C1 segment of cervical spinal cord (tissue), 14 donors: ENCODE data around the gene THADA.

ENCODE experiments used
- DNase-seq, 14 donors: peaks; one replicate each; lab custom pipeline; 2025; lab: John Stamatoyannopoulos, UW

THADA gene

DNA sequence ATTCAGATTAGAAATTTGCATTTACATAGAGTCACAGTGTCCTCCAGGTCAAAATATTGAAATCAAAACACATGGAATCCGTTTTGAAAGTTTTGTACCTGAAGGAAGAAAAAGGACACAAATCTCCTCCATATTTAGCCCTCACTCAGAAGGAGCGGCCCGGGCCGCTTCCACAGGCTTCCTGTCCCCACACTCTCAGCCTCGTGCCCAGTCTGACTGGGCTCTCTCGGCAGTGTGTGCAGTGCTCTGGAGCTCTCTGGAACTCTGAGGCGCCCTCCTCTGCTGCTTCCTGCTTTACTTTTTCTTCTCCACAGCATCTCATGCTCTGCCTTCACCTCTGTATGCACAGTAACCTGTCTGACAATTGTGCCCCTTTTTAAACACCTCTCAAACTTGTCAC lies 347.2 kb downstream of the THADA start:
- DNase-seq: no peak

- DNase-seq: no peak
Observed at GRCh38 chr2:43246641-43247040, 349.2 kb downstream of the THADA start.

GRCh38 chr2:43241558-43241957 lies 354.3 kb downstream of the THADA start:
- no peak for DNase-seq

GRCh38 chr2:43240766-43241150 lies 355.1 kb downstream of the THADA start:
- no peak for DNase-seq

DNA sequence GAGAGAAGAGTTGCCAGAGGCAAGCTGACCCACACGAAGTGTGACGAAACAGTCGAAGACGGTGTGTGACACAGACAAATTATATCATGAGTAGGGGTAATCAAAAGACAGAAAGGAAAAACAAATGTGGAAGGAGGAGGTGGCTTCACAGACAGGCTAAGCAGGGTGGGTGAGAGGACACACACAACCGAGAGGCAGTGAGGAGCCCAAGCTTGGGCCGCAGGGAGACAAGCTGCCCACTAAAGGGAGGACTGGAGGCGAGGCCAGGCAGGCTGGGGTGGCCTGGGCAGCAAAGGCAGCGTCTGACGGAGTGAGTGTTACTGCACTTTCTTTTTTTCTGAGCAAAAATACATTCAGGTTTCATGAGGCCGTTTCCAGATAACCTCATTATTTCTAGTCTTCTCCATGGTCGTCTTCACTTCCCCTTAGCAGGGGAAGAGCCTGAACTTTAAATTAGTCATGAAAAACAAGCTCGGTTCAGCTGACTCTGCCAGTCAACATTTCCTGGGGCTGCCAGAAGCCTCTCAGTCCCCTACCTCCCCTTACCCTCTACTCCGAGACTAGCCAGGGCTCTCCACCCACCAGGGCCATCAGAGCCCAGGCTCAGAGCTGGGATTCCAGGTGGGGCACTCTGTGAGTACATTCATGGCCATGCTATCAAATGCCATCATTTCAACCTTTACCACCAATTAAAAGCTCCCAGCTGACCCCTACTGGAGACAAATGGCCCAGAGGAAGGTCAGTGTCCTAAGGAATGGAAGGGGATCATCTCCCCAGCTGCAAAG lies 355.7 kb downstream of the THADA start:
- peak in 2 of 14 donors; percentile 23 to 27 for DNase-seq

DNA sequence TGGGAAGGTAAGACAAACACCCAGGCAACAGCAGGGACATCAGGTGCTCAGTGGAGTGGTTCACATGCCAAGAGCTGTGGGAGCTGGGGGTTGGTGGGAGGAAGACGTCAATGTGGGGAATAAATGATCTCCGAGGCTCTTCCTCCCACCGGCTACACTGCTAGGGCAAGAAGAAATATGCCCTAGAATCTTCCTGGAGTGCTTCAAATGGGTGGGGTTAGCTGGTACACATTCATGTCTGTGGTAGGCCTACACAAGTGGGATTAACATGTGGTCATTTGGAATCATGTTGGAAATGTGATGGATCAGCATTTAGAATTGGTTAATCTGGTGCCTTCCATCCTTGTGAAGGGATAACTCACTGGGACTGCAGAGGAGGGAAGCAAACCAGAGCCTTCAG lies 357.0 kb downstream of the THADA start:
- no peak for DNase-seq

DNA sequence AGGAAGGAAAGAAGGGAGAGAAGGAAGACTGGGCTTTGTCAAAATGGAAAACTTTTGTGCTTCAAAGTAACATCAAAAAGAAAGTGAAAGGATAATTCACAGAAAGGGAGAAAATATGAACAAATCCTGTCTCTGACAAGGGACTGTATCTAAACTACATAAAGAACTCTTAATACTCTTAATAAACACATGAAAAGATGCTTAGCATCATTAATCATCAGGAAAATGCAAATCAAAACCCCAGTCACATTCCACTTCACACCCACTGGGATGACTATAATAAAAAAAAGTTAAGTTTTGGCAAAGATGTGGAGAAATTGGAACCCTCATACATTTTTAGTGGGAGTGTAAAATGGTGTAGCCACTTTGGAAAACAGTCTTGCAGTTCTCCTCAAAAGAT lies 357.7 kb downstream of the THADA start:
- no peak for DNase-seq

DNA sequence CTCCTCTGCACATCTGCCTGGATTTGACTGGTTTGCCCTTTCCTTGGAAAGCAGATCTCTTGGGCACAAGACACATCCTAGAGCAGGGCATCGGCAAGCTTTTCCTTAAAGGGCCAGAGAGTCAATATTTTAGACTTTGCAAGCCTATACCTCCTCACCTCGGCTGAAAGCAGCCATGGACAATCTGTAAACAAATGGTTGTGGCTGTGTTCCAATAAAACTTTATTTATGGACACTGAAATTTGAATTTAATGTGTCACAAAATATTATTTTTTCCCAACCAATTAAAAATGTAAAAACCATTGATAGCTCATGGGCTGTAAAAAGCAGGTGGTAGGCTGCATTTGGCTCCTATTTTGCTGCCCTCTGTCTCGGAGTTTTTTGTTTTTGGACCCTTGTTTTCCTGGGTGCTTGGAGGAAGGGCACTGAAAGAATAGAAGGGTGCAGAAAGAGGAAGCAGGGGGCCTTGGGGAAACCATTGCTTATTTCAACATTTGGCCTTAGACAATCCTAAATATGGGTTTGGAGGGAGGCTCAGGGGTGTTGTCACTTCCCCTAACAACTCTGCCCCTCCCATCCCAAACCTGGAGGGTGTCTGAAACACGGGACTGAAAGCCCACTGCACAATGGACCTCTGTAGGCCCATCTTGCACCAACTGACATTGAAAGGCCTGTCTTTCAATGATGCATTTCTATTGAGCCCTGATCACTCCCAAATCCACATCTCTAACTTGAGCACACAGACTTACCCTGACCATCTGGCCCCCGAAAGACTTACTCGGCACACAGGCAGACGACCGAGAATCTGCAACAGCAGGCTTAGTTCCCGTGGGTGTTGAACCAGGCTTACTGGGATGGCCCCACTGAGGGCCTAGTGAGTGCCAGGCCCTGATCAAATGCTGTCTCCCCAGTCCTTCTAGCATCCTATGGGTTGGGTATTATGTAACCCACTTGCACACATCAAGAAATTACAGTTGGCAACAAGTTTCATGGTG lies 362.3 kb downstream of the THADA start:
- DNase-seq: peak in 2 of 14 donors; percentile 24 to 27

DNA sequence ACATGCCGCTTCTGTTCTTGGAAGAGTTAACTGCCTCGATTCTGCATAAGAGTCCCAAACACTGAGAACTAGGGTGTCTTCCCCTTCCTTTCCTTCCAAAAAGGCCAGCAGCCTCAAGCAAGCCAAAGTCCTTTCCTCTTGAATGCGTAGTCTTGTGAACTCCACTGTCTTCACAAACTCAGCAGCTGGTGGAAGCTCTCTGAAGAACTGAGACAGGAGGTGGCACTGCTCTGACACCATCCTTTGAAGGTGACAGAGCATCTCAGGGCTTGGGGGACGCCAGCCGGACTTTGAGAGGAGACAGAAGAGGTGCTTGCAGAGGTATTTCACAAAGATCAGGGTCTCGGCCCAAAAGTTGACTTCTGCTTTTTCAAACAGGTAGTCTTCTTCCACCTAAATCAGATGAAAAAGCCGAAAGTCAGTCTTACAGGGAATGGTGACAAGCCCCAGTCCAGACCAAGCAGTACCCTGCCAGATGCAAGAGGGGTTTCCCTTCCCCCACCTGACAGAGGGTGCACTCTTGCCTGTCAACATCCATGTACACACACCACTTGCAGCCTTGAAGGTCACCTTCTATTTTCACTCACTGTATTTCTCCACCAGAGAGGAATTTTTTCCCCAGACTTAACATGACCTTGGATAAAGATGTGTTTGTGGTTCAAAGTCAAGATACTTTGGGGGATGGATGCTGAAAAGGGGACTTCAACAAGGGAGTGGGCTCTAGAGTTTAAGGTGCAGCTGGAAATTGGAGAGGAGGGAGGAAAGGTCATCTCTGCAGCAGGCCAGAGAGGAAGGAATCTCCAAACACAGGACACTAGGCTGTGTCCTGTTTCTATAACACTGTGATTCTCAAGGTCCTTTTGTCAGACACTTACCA lies 364.6 kb downstream of the THADA start:
- DNase-seq: peak in 1 of 14 donors; percentile 13

DNA sequence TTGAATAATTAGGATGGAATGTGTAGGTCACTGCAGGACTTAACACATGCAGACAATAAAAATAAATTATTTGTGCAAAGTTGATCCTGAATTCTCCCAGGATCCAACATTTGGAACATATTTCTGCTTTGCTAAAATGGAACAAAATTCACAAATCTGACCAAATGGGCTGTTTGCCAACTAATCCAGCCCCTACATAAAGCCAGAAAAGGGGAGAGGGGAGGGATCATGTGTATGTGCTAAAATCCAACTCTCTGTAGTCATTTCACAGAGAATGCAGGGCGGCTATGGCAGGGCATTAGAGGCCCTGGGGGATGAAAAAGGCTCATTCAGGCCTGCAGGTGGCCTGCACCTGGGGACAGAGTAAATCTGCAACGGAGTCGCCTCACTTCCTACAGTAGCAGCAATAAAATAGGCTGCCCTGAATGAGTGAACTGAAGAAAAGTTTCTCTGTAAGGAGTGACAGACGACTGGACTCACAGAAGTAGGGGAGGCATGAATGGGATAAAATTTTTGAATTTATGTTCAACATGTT lies 365.4 kb downstream of the THADA start:
- DNase-seq: no peak

GRCh38 chr2:43228756-43229659 lies 366.8 kb downstream of the THADA start:
- no peak for DNase-seq

- DNase-seq: peak in 1 of 14 donors; percentile 6
Observed at GRCh38 chr2:43228321-43228751, 367.5 kb downstream of the THADA start.

DNA sequence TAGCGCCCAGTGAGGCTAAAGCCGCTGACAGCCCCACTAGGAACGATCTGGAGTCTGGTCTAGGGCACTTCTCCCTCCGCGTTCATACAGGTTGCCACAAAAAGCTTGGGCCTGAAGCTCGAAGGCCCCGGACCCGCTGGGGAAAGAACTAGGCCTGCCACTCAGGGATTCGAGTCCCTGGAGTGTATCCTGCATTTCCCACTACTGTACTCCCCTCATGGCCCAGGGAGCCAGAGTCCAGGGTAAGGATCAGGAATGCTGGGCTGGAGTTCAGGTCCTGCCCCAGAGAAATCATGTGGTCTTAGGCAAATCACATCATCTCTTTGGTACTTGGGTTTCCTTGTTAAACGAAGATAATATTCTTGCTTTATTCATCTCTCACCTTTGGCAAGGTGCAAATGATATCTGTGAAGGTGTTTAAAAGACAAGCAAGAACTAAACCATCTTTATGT lies 368.0 kb downstream of the THADA start:
- no peak for DNase-seq

DNA sequence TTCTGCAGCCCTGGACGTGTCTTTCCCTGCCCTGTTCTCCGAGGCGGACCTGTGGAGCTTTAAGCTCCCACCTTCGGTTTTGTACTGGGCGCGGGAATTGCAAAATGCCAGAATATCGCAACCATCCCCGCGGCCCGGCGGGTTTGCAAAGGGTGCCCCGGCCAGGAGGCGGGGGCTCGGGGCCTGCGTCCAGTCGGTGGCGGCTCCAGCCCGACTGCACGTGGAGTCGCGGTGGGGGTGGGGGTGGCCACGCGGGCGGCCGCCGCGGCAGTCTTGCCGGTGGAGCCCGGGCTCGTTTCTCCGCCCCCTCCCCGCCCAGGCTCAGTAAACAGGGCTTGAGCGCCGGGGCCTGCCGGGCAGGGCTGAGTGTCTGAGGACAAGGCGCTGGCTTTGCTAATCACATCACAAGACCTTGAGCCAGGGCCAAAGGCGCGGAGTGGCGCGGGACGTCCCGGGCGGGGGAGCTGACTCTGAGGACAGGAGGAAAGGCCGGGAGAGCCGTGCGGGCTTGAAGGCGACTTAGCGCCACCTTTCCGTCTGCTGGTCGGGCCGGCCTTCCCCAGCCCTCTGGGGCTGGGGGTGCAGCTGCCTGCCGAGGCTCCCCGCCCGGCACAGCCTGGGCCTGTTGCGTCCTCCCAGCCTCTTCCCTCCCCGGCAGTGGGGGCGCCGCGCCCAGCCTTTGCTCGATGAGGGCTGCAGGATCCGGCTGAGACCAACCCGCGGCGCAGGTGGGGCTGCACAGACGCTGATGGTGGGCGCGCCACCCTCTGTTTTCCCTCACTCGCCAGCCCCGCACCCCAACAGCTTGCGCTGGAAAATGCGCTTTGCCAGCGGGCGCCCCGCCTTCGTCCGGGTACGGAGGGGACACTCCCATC lies 368.6 kb downstream of the THADA start:
- peak; percentile 54 to 95 (median 87) for DNase-seq

- peak; percentile 37 to 98 (median 92) for DNase-seq
Observed at GRCh38 chr2:43226558-43226954, 369.3 kb downstream of the THADA start, which contains the start of gene ZFP36L2. ZFP36L2 (minus strand) TSS chr2:43226606; CDS start chr2:43226315, 291 bp downstream.

GRCh38 chr2:43225788-43226557 lies 369.9 kb downstream of the THADA start:
- DNase-seq: peak in 11 of 14 donors; percentile 61 to 86 (median 72)

GRCh38 chr2:43225093-43225787 lies 370.6 kb downstream of the THADA start:
- DNase-seq: peak in 9 of 14 donors; percentile 50 to 79 (median 66)
